HepG2 (cell line): ENCODE data around the gene PCIF1. TPM values are rescaled to one million over a fixed set of nuclear protein-coding genes. Genes with fewer than 3 reads are reported as not detected.

ENCODE experiments used
- CBX5 ChIP-seq: sonication (generic); formaldehyde crosslinking; IDR thresholded peaks from 2 replicates; pipeline ENCODE4 v1.4.0; 2020; ENCODE audit warnings: missing genetic modification reagents, borderline replicate concordance
- CCAR2 ChIP-seq: fragments of 200-400 bp; formaldehyde crosslinking; optimal IDR thresholded peaks from 2 replicates; pipeline ENCODE3; 2018; ENCODE audit warnings: low read depth, mild to moderate bottlenecking, low read length, moderate library complexity
- CCDC6 ChIP-seq: sonication (generic); formaldehyde crosslinking; IDR thresholded peaks from 2 replicates; pipeline ENCODE4 v1.8.1; 2022; ENCODE audit warnings: mild to moderate bottlenecking, missing genetic modification reagents, moderate library complexity
- GMEB2 ChIP-seq: IDR thresholded peaks from 2 replicates; pipeline ENCODE4 v1.6.1; 2016; ENCODE audit warnings: missing biosample characterization, missing genetic modification reagents, low read depth
- HDAC1 ChIP-seq: sonication (generic); formaldehyde crosslinking; IDR thresholded peaks from 2 replicates; pipeline ENCODE4 v1.5.1; 2020; ENCODE audit warnings: mild to moderate bottlenecking, missing genetic modification reagents
- HINFP ChIP-seq: sonication (generic); formaldehyde crosslinking; IDR thresholded peaks from 2 replicates; pipeline ENCODE4 v1.4.0; 2020; ENCODE audit warnings: low read depth, mild to moderate bottlenecking, missing genetic modification reagents
- HNRNPUL1 ChIP-seq: fragments of 200-400 bp; formaldehyde crosslinking; IDR thresholded peaks from 2 replicates; pipeline ENCODE4 v1.6.1; 2017; ENCODE audit warnings: low read depth, mild to moderate bottlenecking, low read length, moderate library complexity
- MYC ChIP-seq: sonication (generic); formaldehyde crosslinking; IDR thresholded peaks from 2 replicates; pipeline ENCODE4 v1.9.0; 2021; ENCODE audit warnings: missing genetic modification reagents, borderline replicate concordance
- NFKB2 ChIP-seq: sonication (generic); formaldehyde crosslinking; IDR thresholded peaks from 2 replicates; pipeline ENCODE4 v1.4.0; 2020; ENCODE audit warnings: missing genetic modification reagents, borderline replicate concordance
- RCOR2 ChIP-seq: IDR thresholded peaks from 2 replicates; pipeline ENCODE4 v1.6.1; 2016; ENCODE audit warnings: missing biosample characterization, missing genetic modification reagents
- REXO4 ChIP-seq: sonication (generic); formaldehyde crosslinking; IDR thresholded peaks from 2 replicates; pipeline ENCODE4 v1.8.0; 2022; ENCODE audit warnings: missing genetic modification reagents, mild to moderate bottlenecking, borderline replicate concordance
- SALL1 ChIP-seq: sonication (generic); formaldehyde crosslinking; IDR thresholded peaks from 2 replicates; pipeline ENCODE4 v1.8.0; 2022; ENCODE audit warnings: mild to moderate bottlenecking, missing genetic modification reagents
- SMAD3 ChIP-seq: sonication (generic); formaldehyde crosslinking; IDR thresholded peaks from 2 replicates; pipeline ENCODE4 v1.4.0; 2020; ENCODE audit warnings: missing genetic modification reagents
- SP5 ChIP-seq: IDR thresholded peaks from 2 replicates; pipeline ENCODE4 v1.6.1; 2016; ENCODE audit warnings: low read depth, borderline replicate concordance
- SUZ12 ChIP-seq: fragments of 150-350 bp; IDR thresholded peaks from 2 replicates; pipeline ENCODE4 v1.6.1; 2014; ENCODE audit warnings: low read depth, low read length
- ZNF24 ChIP-seq: fragments of 450-650 bp; IDR thresholded peaks from 2 replicates; pipeline ENCODE4 v1.6.1; 2017; ENCODE audit warnings: antibody characterized with exemption, mild to moderate bottlenecking
- ZNF556 ChIP-seq: sonication (generic); formaldehyde crosslinking; IDR thresholded peaks from 2 replicates; pipeline ENCODE4 v1.4.0; 2020; ENCODE audit warnings: mild to moderate bottlenecking, missing genetic modification reagents, borderline replicate concordance
- ZSCAN29 ChIP-seq: sonication (generic); formaldehyde crosslinking; conservative IDR thresholded peaks from 2 replicates; pipeline ENCODE4 v1.4.0; 2020; ENCODE audit warnings: mild to moderate bottlenecking, missing genetic modification reagents
- ZSCAN9 ChIP-seq: IDR thresholded peaks from 2 replicates; pipeline ENCODE4 v1.6.1; 2016; ENCODE audit warnings: borderline replicate concordance
- polyA plus RNA-seq, 8 experiments: library from polyadenylated mRNA; depleted of rRNA in 3 of 8; stranded (reverse) in 7 of 8; unstranded in 1 of 8; fragments of >200 nt; fragmentation: Illumina TruSeq in 4 of 8; extraction: Trizol in 4 of 8; gene quantifications; 2 replicates each; pipeline versions ENCODE4 v1.2.1 to v1.2.3, GENCODE V29; 2011 to 2016; ENCODE audit warnings: low read depth in 4 of 8, missing spikeins in 1 of 8, mixed read lengths in 1 of 8; ENCODE audit not compliant: insufficient read depth in 1 of 8
- total RNA-seq, 5 experiments: library from RNA; depleted of rRNA; stranded (reverse); fragments of >200 nt; fragmentation: Illumina TruSeq; extraction: Trizol; gene quantifications; 2 replicates each; pipeline ENCODE4 v1.2.3, GENCODE V29; 2016; ENCODE audit warnings: low read depth in 1 of 5
- TF ChIP-seq, protein P1 (sequence below): sonication (generic); formaldehyde crosslinking; IDR thresholded peaks from 2 replicates; pipeline ENCODE4 v1.8.1; 2023; ENCODE audit warnings: missing genetic modification reagents, inconsistent platforms, borderline replicate concordance
- TF ChIP-seq, protein P2 (sequence below): sonication (generic); formaldehyde crosslinking; IDR thresholded peaks from 2 replicates; pipeline ENCODE4 v1.9.0; 2021; ENCODE audit warnings: missing genetic modification reagents, borderline replicate concordance
- TF ChIP-seq, protein P3 (sequence below): sonication (generic); formaldehyde crosslinking; conservative IDR thresholded peaks from 2 replicates; pipeline ENCODE4 v1.5.0; 2020; ENCODE audit warnings: missing genetic modification reagents

Gene PCIF1
- total and polyA plus RNA-seq, 2 of the 13 experiments (the other 11 are each of a cell fraction or from before 2014, with no cell fraction given), result 20.9 to 24.4 TPM

GRCh38 chr20:45946149-45946970 is 11.9 kb downstream of the PCIF1 start (continued):
- TF ChIP-seq, protein P1, sequence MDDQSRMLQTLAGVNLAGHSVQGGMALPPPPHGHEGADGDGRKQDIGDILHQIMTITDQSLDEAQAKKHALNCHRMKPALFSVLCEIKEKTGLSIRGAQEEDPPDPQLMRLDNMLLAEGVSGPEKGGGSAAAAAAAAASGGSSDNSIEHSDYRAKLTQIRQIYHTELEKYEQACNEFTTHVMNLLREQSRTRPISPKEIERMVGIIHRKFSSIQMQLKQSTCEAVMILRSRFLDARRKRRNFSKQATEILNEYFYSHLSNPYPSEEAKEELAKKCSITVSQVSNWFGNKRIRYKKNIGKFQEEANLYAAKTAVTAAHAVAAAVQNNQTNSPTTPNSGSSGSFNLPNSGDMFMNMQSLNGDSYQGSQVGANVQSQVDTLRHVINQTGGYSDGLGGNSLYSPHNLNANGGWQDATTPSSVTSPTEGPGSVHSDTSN (CRISPR knock-in tag), result 0 out of 2 replicates have a peak, but pooled peaks have one; percentile 75
- peak; percentile 83 for TF ChIP-seq ZSCAN29 (CRISPR knock-in tag)
- peak; percentile 93 for TF ChIP-seq SMAD3 (CRISPR knock-in tag)
- TF ChIP-seq, protein P2, sequence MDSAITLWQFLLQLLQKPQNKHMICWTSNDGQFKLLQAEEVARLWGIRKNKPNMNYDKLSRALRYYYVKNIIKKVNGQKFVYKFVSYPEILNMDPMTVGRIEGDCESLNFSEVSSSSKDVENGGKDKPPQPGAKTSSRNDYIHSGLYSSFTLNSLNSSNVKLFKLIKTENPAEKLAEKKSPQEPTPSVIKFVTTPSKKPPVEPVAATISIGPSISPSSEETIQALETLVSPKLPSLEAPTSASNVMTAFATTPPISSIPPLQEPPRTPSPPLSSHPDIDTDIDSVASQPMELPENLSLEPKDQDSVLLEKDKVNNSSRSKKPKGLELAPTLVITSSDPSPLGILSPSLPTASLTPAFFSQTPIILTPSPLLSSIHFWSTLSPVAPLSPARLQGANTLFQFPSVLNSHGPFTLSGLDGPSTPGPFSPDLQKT, result no peak
- TF ChIP-seq CBX5 (CRISPR knock-in tag), result peak; percentile 87; the same call in 1 of the 2 replicates
- TF ChIP-seq CCAR2, result no peak
- no peak for TF ChIP-seq ZNF24
- TF ChIP-seq HNRNPUL1, result no peak
- TF ChIP-seq MYC, result peak; percentile 97
- peak; percentile 91 for TF ChIP-seq CCDC6 (CRISPR knock-in tag)
- TF ChIP-seq RCOR2 (CRISPR knock-in tag), result peak; percentile 80; the same call in 1 of the 2 replicates
- TF ChIP-seq REXO4 (CRISPR knock-in tag), result no peak; the same call in 1 of the 2 replicates
- 0 out of 2 replicates have a peak, but pooled peaks have one; percentile 28 for TF ChIP-seq GMEB2
- TF ChIP-seq SP5 (CRISPR knock-in tag), result peak; percentile 83; the same call in 1 of the 2 replicates
- 0 out of 2 replicates have a peak, but pooled peaks have one; percentile 57 for TF ChIP-seq ZNF556 (CRISPR knock-in tag)
- TF ChIP-seq NFKB2 (CRISPR knock-in tag), result peak; percentile 82
- TF ChIP-seq HINFP, result no peak
- peak; percentile 98 for TF ChIP-seq SALL1
- peak; percentile 97 for TF ChIP-seq ZSCAN9
- peak; percentile 87 for TF ChIP-seq HDAC1 (CRISPR knock-in tag)
- TF ChIP-seq, protein P3, sequence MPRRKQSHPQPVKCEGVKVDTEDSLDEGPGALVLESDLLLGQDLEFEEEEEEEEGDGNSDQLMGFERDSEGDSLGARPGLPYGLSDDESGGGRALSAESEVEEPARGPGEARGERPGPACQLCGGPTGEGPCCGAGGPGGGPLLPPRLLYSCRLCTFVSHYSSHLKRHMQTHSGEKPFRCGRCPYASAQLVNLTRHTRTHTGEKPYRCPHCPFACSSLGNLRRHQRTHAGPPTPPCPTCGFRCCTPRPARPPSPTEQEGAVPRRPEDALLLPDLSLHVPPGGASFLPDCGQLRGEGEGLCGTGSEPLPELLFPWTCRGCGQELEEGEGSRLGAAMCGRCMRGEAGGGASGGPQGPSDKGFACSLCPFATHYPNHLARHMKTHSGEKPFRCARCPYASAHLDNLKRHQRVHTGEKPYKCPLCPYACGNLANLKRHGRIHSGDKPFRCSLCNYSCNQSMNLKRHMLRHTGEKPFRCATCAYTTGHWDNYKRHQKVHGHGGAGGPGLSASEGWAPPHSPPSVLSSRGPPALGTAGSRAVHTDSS (CRISPR knock-in tag), result no peak
- TF ChIP-seq SUZ12, result no peak
